Subcutaneous adipose tissue (tissue), 4 donors: ENCODE results near the gene TAS1R3. TPM values are rescaled to one million over a fixed set of nuclear protein-coding genes. Genes with fewer than 3 reads are reported as not detected.

Experiments used
- CTCF ChIP-seq: fragments of 450-650 bp; IDR thresholded peaks from one replicate; pipeline ENCODE4 v1.5.1; 2016; ENCODE audit warnings: low read depth, mild to moderate bottlenecking, control low read depth, antibody characterized with exemption, moderate library complexity
- total RNA-seq, 4 donors: library from RNA; depleted of rRNA; stranded (reverse); fragments of >200 nt; gene quantifications; one replicate each; pipeline ENCODE4 v1.1.0, GENCODE V29; 2016

Gene TAS1R3
- total RNA-seq, 4 donors from 2014 or later = 0.22 to 0.75 TPM; not detected in 2

GRCh38 chr1:1365875-1366698, 35.0 kb downstream of the TAS1R3 start:
- TF ChIP-seq CTCF = no peak

DNA sequence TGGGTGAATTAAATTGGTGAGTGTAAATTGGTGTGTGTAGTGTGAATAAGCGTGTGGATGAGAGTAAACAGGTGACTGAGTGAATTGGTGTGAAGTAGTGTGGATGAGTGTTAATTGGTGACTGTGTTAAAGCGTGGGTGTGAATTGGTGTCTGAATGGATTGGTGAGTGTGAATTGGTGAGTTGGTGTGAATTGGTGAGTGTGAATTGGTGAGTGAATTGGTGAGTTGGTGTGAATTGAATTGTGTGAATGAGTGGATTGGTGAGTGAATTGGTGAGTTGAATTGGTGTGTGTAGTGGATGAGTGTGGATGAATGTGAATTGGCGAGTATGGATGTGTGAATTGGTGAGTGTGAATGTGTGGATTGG, 35.6 kb downstream of the TAS1R3 start:
- no peak for TF ChIP-seq CTCF

DNA sequence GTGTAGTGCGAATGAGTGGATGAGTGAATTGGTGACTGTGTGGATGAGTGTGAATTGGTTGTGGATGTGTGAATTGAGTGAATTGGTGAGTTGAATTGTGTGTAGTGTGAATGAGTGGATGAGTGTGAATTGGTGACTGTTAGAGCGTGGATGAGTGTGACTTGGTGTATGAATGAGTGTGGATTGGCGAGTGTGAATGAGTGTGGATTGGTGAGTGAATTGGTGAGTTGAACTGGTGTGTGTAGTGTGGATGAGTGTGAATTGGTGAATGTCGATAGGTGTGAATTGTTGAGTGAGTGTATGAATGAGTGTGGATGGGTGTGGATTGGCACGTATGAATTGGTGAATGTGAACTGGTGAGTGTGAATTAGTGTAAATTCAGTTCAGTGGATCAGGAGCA, 36.2 kb downstream of the TAS1R3 start:
- no peak for TF ChIP-seq CTCF

GRCh38 chr1:1370771-1371300, 39.8 kb downstream of the TAS1R3 start:
- TF ChIP-seq CTCF = no peak

- no peak for TF ChIP-seq CTCF
These were observed 40.3 kb downstream of the TAS1R3 start for GRCh38 chr1:1371364-1371745.

DNA sequence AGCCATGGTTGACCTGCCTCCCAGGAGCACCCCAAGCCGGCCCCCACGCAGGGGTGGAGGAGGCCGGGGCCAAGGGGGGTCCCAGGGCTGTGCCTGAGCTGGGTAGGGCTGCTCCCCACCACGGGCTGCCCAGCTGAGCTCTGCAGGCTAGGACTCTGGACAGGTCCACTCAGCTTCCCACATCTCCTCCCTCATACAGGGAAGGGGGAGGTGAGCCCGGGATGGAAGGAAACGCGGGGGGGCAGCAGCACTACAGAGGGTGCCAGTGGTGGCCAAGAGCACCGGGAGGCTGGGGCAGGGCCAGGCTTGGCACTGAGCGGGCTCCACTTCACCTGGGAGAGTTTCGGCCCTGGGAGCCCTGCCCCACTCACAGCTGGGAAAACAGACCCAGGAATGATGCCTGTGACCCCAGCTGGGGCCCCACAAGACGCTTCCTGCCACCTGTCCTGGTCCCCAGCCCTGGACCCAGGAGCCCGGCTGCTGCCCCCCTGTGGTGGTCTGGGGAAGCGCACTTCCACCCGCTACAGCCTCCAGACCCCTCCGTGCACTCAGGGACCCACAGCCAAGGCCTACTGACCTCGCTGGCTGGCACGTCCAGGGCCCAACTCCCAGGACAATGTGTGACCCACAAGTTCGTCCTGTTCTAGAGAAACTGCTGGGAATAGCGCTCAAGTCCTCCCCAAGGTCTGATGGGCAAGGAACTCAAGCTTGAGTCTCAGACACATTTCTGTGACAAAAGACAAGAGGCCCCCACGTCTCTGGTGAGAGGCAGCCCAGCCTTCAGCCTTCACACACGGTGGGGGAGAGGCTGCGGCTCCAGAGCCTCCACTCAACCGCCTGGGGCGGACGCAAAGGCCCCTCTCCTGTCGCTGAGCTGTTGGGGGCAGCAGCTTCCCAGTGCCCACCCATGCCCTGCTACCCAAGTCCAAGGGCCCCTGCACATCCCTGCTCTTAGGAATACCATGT, 40.9 kb downstream of the TAS1R3 start:
- TF ChIP-seq CTCF = no peak
